SK-N-SH treated with all-trans-retinoic acid at 6 μM for 48 hours (cell line): Measurements from ENCODE around the gene SHE.
A peak's percentile ranks its signal among the peaks of the same experiment; 100 is the strongest.

ENCODE experiments used
- ATAC-seq: fragments of 200-7000 bp; cut with Tn5 transposase; 3 replicates; pipeline ENCODE4 v1.9.1; 2020; ENCODE audit warnings: mild to moderate bottlenecking, moderate library complexity
- ARNTL ChIP-seq: fragments of 450-650 bp; formaldehyde crosslinking; IDR thresholded peaks from 2 replicates; pipeline ENCODE4 v1.5.0; 2020; ENCODE audit warnings: low read depth, mild to moderate bottlenecking, moderate library complexity, borderline replicate concordance
- BACH2 ChIP-seq: fragments of 250-450 bp; sonication (Bioruptor Pico); IDR thresholded peaks from 2 replicates; pipeline ENCODE4 v1.9.0; 2021; ENCODE audit warnings: mild to moderate bottlenecking, borderline replicate concordance
- CSDC2 ChIP-seq: fragments of 250-450 bp; sonication (Bioruptor Pico); IDR thresholded peaks from 2 replicates; pipeline ENCODE4 v1.5.0; 2020; ENCODE audit warnings: mild to moderate bottlenecking, moderate library complexity
- ESRRG ChIP-seq: fragments of 250-450 bp; sonication (Bioruptor Pico); IDR thresholded peaks from 2 replicates; pipeline ENCODE4 v1.6.1; 2021; ENCODE audit warnings: mild to moderate bottlenecking
- GLIS3 ChIP-seq: fragments of 250-450 bp; sonication (Bioruptor Pico); IDR thresholded peaks from 2 replicates; pipeline ENCODE4 v1.5.0; 2020; ENCODE audit warnings: mild to moderate bottlenecking, moderate library complexity
- ISL1 ChIP-seq: fragments of 250-450 bp; sonication (Bioruptor Pico); IDR thresholded peaks from 2 replicates; pipeline ENCODE4 v2.1.2; 2022; ENCODE audit warnings: mild to moderate bottlenecking, moderate library complexity
- OSR1 ChIP-seq: fragments of 250-450 bp; sonication (Bioruptor Pico); IDR thresholded peaks from 2 replicates; pipeline ENCODE4 v1.8.0; 2022; ENCODE audit warnings: moderate library complexity, mild to moderate bottlenecking, inconsistent platforms
- PPARA ChIP-seq: fragments of 250-450 bp; sonication (Bioruptor Pico); IDR thresholded peaks from 2 replicates; pipeline ENCODE4 v1.5.0; 2020; ENCODE audit warnings: mild to moderate bottlenecking, borderline replicate concordance
- RARB ChIP-seq: fragments of 250-450 bp; sonication (Bioruptor Pico); IDR thresholded peaks from 2 replicates; pipeline ENCODE4 v1.8.0; 2021; ENCODE audit warnings: mild to moderate bottlenecking, moderate library complexity
- SNAI2 ChIP-seq: fragments of 250-450 bp; sonication (Bioruptor Pico); IDR thresholded peaks from 2 replicates; pipeline ENCODE4 v1.5.0; 2020; ENCODE audit warnings: mild to moderate bottlenecking, moderate library complexity
- TCF4 ChIP-seq: fragments of 250-450 bp; sonication (Bioruptor Pico); IDR thresholded peaks from 2 replicates; pipeline ENCODE4 v1.8.0; 2021; ENCODE audit warnings: mild to moderate bottlenecking, moderate library complexity, borderline replicate concordance
- TOX ChIP-seq: fragments of 250-450 bp; sonication (Bioruptor Pico); IDR thresholded peaks from 2 replicates; pipeline ENCODE4 v1.8.0; 2021; ENCODE audit warnings: mild to moderate bottlenecking, moderate library complexity, borderline replicate concordance
- ZC3H10 ChIP-seq: fragments of 250-450 bp; sonication (Bioruptor Pico); IDR thresholded peaks from 2 replicates; pipeline ENCODE4 v1.5.1; 2021; ENCODE audit warnings: mild to moderate bottlenecking, moderate library complexity
- ZFP3 ChIP-seq: fragments of 250-450 bp; sonication (Bioruptor Pico); IDR thresholded peaks from 2 replicates; pipeline ENCODE4 v1.5.0; 2020; ENCODE audit warnings: mild to moderate bottlenecking, moderate library complexity
- ZFP30 ChIP-seq: fragments of 450-650 bp; formaldehyde crosslinking; IDR thresholded peaks from 2 replicates; pipeline ENCODE4 v1.5.0; 2022; ENCODE audit warnings: mild to moderate bottlenecking, moderate library complexity
- ZNF565 ChIP-seq: fragments of 450-650 bp; formaldehyde crosslinking; conservative IDR thresholded peaks from 2 replicates; pipeline ENCODE4 v1.5.0; 2020; ENCODE audit warnings: low read depth, mild to moderate bottlenecking, moderate library complexity
- ZNF70 ChIP-seq: fragments of 450-650 bp; formaldehyde crosslinking; IDR thresholded peaks from 2 replicates; pipeline ENCODE4 v1.5.0; 2020; ENCODE audit warnings: mild to moderate bottlenecking, moderate library complexity
- ZNF8 ChIP-seq: fragments of 450-650 bp; formaldehyde crosslinking; IDR thresholded peaks from 2 replicates; pipeline ENCODE4 v1.5.0; 2020; ENCODE audit warnings: mild to moderate bottlenecking, moderate library complexity
- TF ChIP-seq, protein P1 (sequence below): fragments of 250-450 bp; sonication (Bioruptor Pico); IDR thresholded peaks from 2 replicates; pipeline ENCODE4 v1.5.1; 2021; ENCODE audit warnings: mild to moderate bottlenecking, moderate library complexity
- TF ChIP-seq, protein P2 (sequence below): fragments of 250-450 bp; sonication (Bioruptor Pico); IDR thresholded peaks from 2 replicates; pipeline ENCODE4 v1.8.0; 2020; ENCODE audit warnings: mild to moderate bottlenecking, moderate library complexity, borderline replicate concordance
- TF ChIP-seq, protein P3 (sequence below): fragments of 250-450 bp; sonication (Bioruptor Pico); IDR thresholded peaks from 2 replicates; pipeline ENCODE4 v1.5.1; 2020; ENCODE audit warnings: low read depth, mild to moderate bottlenecking, moderate library complexity
- TF ChIP-seq, protein P4 (sequence below): fragments of 250-450 bp; sonication (Bioruptor Pico); IDR thresholded peaks from 2 replicates; pipeline ENCODE4 v1.8.0; 2021; ENCODE audit warnings: low read depth, mild to moderate bottlenecking, moderate library complexity, borderline replicate concordance
- TF ChIP-seq, protein P5 (sequence below): fragments of 250-450 bp; sonication (Bioruptor Pico); IDR thresholded peaks from 2 replicates; pipeline ENCODE4 v1.5.0; 2020; ENCODE audit warnings: mild to moderate bottlenecking, moderate library complexity

The SHE gene

DNA sequence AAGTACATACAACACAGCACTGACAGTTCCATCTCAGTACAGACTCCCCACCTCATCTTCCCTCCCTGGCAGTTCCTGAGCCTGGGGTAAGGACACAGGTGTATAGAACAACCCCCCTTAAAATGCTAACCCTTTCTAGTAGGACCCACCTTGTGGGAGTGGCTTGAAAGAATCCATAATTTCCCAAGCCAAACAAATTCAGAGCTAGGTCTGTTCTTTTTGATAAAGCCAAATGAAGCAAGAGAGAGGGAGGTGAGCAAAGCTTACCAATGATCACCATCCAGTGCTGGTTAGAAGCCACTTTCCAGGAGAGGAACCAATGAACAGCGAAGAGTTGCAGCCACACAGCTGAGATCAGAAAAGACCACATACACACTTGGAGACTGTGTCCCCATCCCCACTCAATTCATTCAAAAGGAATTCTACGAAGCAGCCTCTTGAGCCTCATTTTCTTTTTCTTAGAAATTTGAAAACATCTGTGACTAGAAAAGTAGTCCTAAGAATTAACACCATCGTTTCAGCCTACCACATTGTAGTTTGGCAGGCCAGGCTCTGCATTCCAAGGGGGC, 47.1 kb upstream of the SHE start:
- no peak for ATAC-seq

DNA sequence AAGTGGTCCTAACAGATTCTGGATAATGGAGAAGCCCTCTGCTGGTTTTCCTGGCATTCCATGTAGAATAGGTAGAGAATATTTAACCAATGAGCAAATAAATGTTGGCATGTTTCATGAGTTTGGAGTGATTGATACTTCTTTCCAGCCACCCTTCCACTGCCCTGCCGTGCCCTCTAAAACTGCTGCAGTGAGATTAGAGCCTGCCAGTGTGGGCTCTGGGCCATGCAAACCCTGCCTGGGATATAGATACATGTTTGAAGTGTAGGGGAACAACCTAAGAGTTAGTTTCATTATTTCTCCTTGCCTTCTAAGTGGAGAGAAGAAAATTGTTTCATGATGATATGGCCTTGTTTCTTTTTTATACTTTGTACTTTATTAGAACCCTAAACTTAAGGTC, 45.8 kb upstream of the SHE start:
- ATAC-seq: no peak
- TF ChIP-seq, protein P1, sequence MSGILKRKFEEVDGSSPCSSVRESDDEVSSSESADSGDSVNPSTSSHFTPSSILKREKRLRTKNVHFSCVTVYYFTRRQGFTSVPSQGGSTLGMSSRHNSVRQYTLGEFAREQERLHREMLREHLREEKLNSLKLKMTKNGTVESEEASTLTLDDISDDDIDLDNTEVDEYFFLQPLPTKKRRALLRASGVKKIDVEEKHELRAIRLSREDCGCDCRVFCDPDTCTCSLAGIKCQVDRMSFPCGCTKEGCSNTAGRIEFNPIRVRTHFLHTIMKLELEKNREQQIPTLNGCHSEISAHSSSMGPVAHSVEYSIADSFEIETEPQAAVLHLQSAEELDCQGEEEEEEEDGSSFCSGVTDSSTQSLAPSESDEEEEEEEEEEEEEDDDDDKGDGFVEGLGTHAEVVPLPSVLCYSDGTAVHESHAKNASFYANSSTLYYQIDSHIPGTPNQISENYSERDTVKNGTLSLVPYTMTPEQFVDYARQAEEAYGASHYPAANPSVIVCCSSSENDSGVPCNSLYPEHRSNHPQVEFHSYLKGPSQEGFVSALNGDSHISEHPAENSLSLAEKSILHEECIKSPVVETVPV (CRISPR knock-in tag): no peak
- TF ChIP-seq ZNF565: no peak
- no peak for TF ChIP-seq ESRRG (CRISPR knock-in tag)
- no peak for TF ChIP-seq SNAI2 (CRISPR knock-in tag)
- no peak for TF ChIP-seq ZNF8 (CRISPR knock-in tag)
- no peak for TF ChIP-seq RARB (CRISPR knock-in tag)

More for the DNA sequence above, 47.1 kb upstream of the SHE start:
- TF ChIP-seq ZFP3 (no peak), ZFP30 (CRISPR knock-in tag) (no peak), ESRRG (CRISPR knock-in tag) (no peak), RARB (CRISPR knock-in tag) (no peak), ZNF565 (no peak)
- TF ChIP-seq, all 23 proteins: peak for 0

DNA sequence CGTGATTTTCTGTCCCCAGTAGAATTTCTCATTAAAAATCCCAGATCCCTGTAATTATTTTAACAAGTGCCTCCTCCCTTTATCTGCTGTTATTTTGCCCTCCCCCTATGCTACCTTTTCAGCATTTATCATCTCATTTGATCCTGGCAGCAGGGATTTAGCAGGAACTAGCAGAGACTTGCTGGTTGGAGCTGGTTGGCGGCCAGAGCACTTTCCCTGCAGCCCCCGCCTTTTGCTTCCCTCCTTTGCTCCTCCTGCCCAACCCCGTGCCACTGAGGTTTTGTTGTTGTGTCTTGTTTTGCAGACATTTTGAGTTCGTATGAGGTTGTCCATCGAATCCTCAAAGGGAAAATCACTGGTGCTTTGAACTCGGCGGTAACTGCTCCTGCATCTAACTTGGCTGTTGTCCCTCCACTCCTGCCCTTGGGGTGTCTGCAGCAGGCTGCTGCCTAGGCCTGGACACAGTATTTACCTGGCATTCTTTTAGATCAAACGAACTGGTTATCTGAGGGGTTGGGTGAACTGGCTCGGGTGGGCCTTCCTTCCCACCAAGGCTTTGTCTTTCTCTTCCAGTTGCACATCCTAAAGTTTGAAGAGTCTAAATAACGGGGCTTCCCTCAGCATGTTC, 45.0 kb upstream of the SHE start:
- ATAC-seq: no peak
- TF ChIP-seq ZC3H10 (no peak), GLIS3 (no peak), OSR1 (CRISPR knock-in tag) (no peak), ISL1 (no peak), ZNF8 (CRISPR knock-in tag) (no peak)
- TF ChIP-seq, protein P2, sequence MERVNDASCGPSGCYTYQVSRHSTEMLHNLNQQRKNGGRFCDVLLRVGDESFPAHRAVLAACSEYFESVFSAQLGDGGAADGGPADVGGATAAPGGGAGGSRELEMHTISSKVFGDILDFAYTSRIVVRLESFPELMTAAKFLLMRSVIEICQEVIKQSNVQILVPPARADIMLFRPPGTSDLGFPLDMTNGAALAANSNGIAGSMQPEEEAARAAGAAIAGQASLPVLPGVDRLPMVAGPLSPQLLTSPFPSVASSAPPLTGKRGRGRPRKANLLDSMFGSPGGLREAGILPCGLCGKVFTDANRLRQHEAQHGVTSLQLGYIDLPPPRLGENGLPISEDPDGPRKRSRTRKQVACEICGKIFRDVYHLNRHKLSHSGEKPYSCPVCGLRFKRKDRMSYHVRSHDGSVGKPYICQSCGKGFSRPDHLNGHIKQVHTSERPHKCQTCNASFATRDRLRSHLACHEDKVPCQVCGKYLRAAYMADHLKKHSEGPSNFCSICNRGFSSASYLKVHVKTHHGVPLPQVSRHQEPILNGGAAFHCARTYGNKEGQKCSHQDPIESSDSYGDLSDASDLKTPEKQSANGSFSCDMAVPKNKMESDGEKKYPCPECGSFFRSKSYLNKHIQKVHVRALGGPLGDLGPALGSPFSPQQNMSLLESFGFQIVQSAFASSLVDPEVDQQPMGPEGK: no peak

DNA sequence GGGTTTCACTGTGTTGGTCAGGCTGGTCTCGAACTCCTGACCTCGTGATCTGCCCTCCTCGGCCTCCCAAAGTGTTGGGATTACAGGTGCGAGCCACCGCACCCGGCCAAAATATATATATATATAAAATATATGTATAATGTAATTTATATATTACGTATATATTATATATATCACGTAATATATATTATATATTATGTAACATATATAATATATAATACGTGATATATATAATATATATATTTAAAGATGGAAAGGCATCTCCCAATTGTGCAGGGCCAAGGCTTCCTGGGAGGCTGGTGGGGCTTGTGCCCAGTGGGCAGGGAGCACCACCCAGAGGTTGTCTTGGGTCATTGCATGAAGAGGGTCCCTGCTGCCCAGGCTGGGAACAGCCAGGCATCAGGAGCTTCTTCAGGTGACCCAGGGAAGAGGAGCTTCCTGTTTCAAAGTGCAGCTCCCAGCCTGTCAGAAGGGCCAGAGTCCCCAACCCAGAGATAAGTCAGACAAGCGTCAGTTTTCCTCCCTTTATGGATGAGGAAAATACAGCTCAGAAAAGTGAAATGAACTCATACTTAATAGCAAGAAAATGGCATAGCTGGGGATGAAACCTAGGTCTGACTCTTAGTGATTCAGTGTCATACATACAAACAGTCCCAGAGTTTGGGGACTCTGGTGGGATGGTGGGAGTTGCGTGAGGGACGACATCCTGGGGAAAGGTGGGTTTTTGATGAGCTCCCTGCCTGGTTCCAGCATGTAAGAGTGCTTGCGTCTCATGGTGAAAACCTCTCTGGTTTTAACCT, 44.3 kb upstream of the SHE start:
- peak; percentile 95 for ATAC-seq
- TF ChIP-seq ZFP3: no peak
- no peak for TF ChIP-seq ZNF70 (CRISPR knock-in tag)
- TF ChIP-seq, protein P3, sequence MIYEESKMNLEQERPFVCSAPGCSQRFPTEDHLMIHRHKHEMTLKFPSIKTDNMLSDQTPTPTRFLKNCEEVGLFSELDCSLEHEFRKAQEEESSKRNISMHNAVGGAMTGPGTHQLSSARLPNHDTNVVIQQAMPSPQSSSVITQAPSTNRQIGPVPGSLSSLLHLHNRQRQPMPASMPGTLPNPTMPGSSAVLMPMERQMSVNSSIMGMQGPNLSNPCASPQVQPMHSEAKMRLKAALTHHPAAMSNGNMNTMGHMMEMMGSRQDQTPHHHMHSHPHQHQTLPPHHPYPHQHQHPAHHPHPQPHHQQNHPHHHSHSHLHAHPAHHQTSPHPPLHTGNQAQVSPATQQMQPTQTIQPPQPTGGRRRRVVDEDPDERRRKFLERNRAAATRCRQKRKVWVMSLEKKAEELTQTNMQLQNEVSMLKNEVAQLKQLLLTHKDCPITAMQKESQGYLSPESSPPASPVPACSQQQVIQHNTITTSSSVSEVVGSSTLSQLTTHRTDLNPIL: no peak
- no peak for TF ChIP-seq BACH2 (CRISPR knock-in tag)
- TF ChIP-seq TOX: no peak
- TF ChIP-seq, protein P2: no peak
- TF ChIP-seq, protein P4, sequence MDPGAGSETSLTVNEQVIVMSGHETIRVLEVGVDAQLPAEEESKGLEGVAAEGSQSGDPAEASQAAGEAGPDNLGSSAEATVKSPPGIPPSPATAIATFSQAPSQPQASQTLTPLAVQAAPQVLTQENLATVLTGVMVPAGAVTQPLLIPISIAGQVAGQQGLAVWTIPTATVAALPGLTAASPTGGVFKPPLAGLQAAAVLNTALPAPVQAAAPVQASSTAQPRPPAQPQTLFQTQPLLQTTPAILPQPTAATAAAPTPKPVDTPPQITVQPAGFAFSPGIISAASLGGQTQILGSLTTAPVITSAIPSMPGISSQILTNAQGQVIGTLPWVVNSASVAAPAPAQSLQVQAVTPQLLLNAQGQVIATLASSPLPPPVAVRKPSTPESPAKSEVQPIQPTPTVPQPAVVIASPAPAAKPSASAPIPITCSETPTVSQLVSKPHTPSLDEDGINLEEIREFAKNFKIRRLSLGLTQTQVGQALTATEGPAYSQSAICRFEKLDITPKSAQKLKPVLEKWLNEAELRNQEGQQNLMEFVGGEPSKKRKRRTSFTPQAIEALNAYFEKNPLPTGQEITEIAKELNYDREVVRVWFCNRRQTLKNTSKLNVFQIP (CRISPR knock-in tag): no peak
- TF ChIP-seq OSR1 (CRISPR knock-in tag): no peak
- TF ChIP-seq TCF4: no peak
- TF ChIP-seq ZNF8 (CRISPR knock-in tag): no peak
- no peak for TF ChIP-seq ZNF565
- TF ChIP-seq CSDC2 (CRISPR knock-in tag): no peak
- TF ChIP-seq GLIS3: no peak
- no peak for TF ChIP-seq RARB (CRISPR knock-in tag)
- TF ChIP-seq ISL1: no peak
- TF ChIP-seq ZFP30 (CRISPR knock-in tag): no peak
- TF ChIP-seq PPARA: no peak
- no peak for TF ChIP-seq SNAI2 (CRISPR knock-in tag)
- no peak for TF ChIP-seq ARNTL (CRISPR knock-in tag)
- TF ChIP-seq, protein P5, sequence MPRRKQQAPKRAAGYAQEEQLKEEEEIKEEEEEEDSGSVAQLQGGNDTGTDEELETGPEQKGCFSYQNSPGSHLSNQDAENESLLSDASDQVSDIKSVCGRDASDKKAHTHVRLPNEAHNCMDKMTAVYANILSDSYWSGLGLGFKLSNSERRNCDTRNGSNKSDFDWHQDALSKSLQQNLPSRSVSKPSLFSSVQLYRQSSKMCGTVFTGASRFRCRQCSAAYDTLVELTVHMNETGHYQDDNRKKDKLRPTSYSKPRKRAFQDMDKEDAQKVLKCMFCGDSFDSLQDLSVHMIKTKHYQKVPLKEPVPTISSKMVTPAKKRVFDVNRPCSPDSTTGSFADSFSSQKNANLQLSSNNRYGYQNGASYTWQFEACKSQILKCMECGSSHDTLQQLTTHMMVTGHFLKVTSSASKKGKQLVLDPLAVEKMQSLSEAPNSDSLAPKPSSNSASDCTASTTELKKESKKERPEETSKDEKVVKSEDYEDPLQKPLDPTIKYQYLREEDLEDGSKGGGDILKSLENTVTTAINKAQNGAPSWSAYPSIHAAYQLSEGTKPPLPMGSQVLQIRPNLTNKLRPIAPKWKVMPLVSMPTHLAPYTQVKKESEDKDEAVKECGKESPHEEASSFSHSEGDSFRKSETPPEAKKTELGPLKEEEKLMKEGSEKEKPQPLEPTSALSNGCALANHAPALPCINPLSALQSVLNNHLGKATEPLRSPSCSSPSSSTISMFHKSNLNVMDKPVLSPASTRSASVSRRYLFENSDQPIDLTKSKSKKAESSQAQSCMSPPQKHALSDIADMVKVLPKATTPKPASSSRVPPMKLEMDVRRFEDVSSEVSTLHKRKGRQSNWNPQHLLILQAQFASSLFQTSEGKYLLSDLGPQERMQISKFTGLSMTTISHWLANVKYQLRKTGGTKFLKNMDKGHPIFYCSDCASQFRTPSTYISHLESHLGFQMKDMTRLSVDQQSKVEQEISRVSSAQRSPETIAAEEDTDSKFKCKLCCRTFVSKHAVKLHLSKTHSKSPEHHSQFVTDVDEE (CRISPR knock-in tag): no peak
- TF ChIP-seq, all 23 proteins: peak for 0
